Stimulated activated CD8-positive, alpha-beta memory T cell treated with anti-CD3 and anti-CD28 coated beads, Interleukin-4, amount 100 ng/mL, for 4 hours (primary cell): ENCODE results near the gene SHISA7.
"Not testable (repeated sequence)": the region's sequence is repeated elsewhere in the genome, so short reads cannot be mapped to it uniquely, and the experiment has no call there.

Source experiments
- DNase-seq, 2 donors: peaks; one replicate each; pipeline ENCODE4 v3.0.0-alpha.2; 2020; ENCODE audit warnings: low read depth in 2 of 2, low spot score in 1 of 2

Gene SHISA7

DNA sequence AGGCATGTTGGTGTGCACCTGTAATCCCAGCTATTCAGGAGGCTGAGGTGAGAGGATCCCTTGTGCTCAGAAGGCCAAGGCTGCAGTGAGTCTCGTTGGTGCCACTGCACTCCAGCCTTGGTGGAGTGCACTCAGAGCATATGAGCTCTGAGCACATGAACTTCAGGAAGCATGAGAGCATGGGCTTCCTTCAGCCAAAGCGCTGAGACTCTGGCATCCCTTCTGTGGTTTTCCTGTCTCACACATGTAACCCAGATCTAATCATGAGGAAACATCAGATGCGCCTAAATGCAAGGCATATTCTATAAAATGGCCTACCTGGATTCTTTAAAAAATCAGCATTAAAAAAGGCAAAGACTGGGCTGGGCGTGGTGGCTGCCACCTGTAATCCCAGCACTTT lies 21.8 kb downstream of the SHISA7 start:
- DNase-seq, result not testable (repeated sequence)

- DNase-seq, result no peak
These were observed 23.4 kb downstream of the SHISA7 start for GRCh38 chr19:55419624-55420236.

DNA sequence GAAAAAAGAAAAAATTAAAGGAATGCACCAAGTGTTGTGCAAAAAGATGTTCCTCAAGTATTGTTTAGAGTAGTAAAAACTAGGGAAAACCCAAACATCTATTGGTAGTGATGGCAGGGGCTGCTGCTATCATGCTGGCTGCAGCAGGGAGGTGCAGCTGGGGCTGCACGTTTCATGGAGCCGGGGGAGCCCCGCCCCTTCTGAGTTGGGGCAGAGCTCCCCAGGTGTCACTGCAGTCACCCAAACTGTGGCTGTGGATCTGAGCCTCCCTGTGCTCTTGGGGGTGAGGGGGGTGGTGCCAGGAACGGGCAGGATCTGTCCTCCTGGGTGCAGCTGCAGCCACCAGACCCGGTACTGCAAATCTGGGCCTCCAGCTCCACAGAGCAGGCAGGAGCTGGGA lies 24.0 kb downstream of the SHISA7 start:
- no peak for DNase-seq

DNA sequence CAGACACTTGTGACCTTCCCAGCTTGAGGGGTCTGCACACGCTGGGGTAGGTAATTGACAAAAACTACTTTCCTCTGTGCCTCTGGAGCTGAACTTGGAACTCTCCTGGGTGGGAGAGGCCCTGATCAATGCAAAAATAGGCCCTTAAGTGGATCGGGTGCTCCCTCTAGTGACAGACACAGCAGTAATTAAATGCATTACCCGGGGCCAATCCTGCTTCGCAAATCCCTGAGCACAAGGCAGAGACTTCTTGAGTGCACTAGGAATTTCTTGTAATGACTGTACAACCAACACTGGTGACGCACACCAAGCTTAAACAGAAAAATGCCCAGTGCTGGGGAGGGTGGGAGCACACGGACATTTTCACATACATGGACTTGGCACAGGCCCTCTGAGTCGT lies 24.9 kb downstream of the SHISA7 start:
- no peak for DNase-seq

DNA sequence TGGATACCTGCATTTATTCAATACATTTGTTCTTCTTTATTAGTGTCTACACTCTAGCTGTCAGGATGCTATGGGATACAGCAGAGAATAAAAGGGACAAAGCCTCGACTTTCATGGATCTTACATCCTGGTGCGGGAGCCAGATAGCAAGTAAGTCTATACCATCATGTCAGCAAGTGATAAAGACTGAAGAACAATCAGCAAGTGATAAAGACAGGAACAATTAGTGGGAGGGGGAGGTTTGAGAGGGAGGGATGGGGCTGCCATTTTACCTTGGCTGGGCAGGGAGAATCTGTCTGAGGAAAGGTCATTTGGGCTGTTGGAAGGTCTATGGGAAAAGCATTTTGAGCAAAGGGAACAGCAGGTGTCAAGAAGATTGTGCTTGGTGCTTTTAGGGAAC lies 32.9 kb downstream of the SHISA7 start:
- DNase-seq, result no peak

- DNase-seq, result not testable (repeated sequence)
These were observed 33.9 kb downstream of the SHISA7 start for GRCh38 chr19:55409179-55409578.

DNA sequence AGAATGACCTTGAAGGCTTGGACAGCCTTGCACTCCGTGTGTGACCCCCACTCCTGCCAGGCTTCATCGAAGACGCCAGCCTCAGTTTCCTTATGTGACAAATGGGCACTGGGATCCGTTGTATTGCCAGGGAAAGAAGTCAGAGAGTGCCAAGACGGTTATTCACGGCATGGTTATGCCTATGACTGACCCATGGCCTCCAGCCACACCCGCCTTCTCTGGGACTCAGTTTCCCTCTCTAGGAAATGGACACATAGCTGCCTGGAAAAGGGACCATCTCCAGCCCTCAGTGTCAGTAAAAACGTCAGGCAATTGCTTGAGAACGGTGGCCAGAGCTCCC lies 34.6 kb downstream of the SHISA7 start:
- no peak for DNase-seq

DNA sequence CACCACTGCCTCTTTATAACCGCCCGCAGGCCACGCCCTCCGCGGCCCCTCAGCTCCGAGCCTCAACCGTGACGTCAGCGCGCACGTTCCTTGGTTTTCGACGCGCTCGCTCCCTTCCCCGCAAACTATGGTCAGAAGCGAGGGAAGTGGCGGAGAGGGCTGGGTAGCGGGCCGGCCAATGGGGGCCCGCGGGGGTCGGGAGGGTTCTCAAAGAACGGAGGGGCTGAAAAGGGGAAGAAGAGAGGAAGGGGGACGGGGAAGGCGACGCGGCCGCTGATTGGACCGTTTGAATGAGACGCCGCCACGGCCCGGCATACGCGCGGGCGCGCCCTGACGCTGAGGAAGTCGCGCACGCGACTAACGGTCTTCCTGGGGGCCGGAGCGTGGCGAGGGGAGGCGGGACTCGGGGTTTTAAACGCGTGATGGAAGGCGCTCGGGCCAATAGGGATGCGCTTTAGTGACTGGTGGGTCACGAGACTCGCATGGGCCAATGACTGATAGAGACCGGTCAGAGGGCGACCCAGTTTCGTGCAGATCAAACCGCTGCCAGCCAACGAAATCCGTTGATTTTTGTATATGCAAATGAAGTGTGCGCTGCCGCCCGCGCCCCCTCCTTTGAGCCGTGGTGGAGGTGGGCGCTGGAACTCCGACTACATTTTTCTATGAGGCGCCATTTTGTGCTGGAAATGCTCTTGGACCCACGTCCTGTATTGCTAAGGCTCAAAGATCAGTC lies 35.1 kb downstream of the SHISA7 start:
- peak; percentile 88 to 95 for DNase-seq

GRCh38 chr19:55407550-55407799 lies 35.6 kb downstream of the SHISA7 start, which contains the start of gene UBE2S:
Gene UBE2S (minus strand): TSS chr19:55407788. CDS start chr19:55407589, 199 bp downstream.
- not testable (repeated sequence) for DNase-seq

- no peak for DNase-seq
These were observed 36.1 kb downstream of the SHISA7 start for GRCh38 chr19:55406826-55407549.

GRCh38 chr19:55406091-55406825 lies 36.8 kb downstream of the SHISA7 start:
- DNase-seq, result no peak

GRCh38 chr19:55405638-55406037 lies 37.5 kb downstream of the SHISA7 start:
- DNase-seq, result no peak

GRCh38 chr19:55402509-55402908 lies 40.6 kb downstream of the SHISA7 start:
- DNase-seq, result no peak

- DNase-seq, result not testable (repeated sequence)
These were observed 41.7 kb downstream of the SHISA7 start for GRCh38 chr19:55401390-55401789.

GRCh38 chr19:55400281-55401087 lies 42.6 kb downstream of the SHISA7 start:
- no peak for DNase-seq

DNA sequence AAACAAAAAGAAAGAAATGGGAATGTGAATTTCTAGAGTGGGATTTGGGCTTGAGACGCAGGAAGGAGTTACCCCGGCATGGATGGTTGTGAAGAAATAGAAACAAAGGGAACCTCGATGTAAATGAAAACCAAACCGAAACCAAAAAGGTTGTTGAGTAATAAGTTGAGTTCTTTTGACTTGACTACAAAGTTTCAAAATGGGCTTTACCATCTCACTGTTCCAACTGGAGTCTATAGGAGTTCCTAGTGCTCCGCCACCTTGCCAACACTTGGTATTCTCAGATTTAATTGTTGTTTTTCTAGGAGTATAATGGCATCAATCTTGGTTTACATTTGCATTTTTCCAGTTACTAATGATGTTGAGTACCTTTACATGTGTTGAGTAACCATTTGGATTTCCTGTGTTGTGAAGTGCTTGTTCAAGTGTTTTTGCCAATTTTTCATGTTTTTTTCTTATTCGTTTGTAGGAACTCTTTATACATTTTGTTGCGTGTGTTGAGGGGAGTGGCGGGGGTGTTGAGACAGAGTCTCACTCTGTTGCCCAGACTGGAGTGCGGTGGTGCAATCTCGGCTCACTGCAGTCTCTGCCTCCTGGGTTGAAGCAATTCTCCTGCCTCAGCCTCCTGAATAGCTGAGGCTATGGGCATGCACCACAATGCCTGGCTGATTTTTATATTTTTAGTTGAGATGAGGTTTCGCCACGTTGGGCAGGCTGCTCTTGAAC lies 44.7 kb downstream of the SHISA7 start:
- no peak for DNase-seq

DNA sequence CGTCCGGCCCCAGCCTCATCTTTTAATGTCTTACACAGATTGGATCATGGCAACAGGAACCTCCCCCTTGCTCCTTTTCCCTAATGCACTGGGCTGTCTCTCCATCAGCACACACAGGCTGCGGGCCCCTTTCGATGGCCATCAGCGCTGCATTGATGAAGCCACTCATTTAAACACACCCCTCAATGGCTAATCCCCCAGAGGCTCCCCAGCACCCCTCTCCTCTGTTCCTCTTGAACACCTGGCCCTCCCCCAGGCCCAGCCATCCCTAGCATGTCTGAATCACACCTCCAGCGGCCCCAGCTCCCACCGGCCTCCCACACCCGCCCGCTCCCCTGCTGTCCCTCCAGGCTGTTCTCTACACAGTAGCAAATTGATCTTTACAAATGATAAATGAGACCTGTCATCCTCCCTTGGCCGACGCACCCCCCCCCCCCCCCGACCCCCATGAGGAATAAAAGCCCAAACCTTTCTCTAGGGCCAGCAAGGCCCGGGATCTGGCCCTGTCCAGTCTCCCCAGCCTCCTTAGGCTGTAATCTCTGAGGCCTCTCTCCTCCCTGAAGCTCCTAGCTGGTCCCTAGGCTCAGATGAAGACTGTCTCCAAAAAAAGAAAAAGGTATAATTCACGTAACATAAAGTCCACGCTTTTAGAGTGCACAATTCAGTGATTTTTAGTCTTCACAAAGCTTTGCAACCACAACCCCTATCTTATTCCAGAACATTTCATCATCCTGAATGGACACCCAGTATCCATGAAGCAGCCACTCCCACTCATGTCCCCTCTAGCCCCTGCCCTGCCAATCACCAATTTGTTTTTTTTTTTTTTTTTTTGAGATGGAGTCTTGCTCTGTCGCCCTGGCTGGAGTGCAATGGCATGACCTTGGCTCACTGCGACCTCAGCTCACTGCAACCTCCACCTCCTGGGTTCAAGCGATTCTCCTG lies 50.0 kb downstream of the SHISA7 start:
- DNase-seq, result no peak

DNA sequence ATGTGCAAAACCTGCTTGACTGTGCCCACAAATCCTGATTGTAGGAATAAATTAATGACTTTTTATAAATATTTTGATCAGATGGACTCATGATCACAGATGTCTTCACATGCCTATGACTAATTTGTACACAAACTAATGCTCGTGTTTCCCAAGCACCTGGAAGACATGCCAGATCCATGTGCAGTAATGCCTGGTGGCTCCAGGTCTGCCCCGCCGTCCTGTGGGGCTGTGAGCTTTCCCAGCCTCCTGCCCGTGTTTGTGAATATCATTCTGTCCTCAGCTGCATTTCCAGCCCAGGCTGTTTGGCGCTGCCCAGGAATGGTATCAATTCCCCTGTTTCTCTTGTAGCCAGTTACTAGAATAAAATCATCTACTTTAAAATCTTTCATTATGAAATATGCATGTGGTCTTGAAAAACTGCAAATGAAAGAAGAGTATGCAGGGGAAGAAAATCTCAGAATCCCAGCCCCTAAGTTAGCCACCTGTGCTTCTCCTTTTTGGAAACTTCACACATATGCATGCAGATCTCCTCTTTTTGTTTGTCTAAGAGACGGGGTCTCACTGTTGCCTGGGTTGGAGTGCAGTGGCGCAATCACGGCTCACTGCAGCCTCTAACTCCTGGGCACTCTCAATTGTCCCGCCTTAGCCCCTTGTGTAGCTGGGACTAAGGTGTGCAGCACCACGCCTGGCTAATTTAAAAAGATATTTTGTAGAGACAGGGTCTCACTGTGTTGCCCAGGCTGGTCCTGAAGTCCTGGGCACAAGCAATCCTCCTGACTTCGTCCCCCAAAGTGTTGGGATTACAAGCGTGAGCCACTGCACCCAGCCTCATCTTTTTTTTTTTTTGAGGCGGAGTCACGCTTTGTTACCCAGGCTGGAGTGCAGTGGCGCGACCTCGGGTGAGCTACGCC lies 51.1 kb downstream of the SHISA7 start:
- no peak for DNase-seq
